Gastroesophageal sphincter (tissue), 4 donors: Measurements from ENCODE around the gene CD300A. TPM values are rescaled to one million over a fixed set of nuclear protein-coding genes. Genes with fewer than 3 reads are reported as not detected.

Experiments used
- ATAC-seq: fragments of 150-250 bp; one replicate; pipeline ENCODE4 v1.9.1; 2016; ENCODE audit warnings: mild to moderate bottlenecking, moderate library complexity
- H3K27ac ChIP-seq, 4 donors: fragments of 200-600 bp; sonication (generic) in 3 of 4; 1 replicate in 3 of 4; 2 replicates in 1 of 4; pipeline ENCODE4 v1.5.1; 2016 to 2019
- H3K27me3 ChIP-seq: fragments of 200-600 bp; sonication (generic); one replicate; pipeline ENCODE4 v1.5.1; 2019
- H3K36me3 ChIP-seq, 2 donors: fragments of 200-600 bp; sonication (generic); one replicate each; pipeline ENCODE4 v1.5.1; 2019; ENCODE audit warnings: control low read depth in 1 of 2
- H3K4me1 ChIP-seq, 3 donors: fragments of 200-600 bp; sonication (generic); 1 replicate in 2 of 3; 2 replicates in 1 of 3; pipeline ENCODE4 v1.5.1; 2016 to 2019; ENCODE audit warnings: control low read depth in 2 of 3
- H3K4me3 ChIP-seq, 2 donors: fragments of 200-600 bp; sonication (generic); one replicate each; pipeline ENCODE4 v1.5.1; 2019; ENCODE audit warnings: mild to moderate bottlenecking in 1 of 2, moderate library complexity in 1 of 2
- H3K9me3 ChIP-seq, 3 donors: fragments of 200-600 bp; sonication (generic); one replicate each; pipeline ENCODE4 v1.5.1; 2017 to 2019; ENCODE audit warnings: control low read depth in 2 of 3
- CTCF ChIP-seq, 4 experiments: fragments of 200-600 bp in 2 of 4; fragments of 450-650 bp in 2 of 4; sonication (generic) in 1 of 4; IDR thresholded peaks; one replicate each; pipeline ENCODE4 v1.5.1; 2017 to 2019; ENCODE audit warnings: antibody characterized with exemption in 4 of 4, mild to moderate bottlenecking in 2 of 4, moderate library complexity in 2 of 4
- EP300 ChIP-seq: sonication (generic); formaldehyde crosslinking; IDR thresholded peaks from one replicate; pipeline ENCODE4 v1.6.1; 2017; ENCODE audit warnings: antibody characterized with exemption, mild to moderate bottlenecking
- POLR2A ChIP-seq, 2 donors: fragments of 450-650 bp; IDR thresholded peaks; one replicate each; pipeline ENCODE4 v1.6.1; 2017; ENCODE audit warnings: antibody characterized with exemption in 2 of 2, mild to moderate bottlenecking in 2 of 2, moderate library complexity in 1 of 2
- POLR2AphosphoS5 ChIP-seq: sonication (generic); formaldehyde crosslinking; IDR thresholded peaks from one replicate; pipeline ENCODE4 v1.6.1; 2017; ENCODE audit warnings: antibody characterized with exemption
- WGBS, 2 donors: methylation state at CpG; one replicate each; pipeline ENCODE4 v1.1.5; 2018; ENCODE audit warnings: low coverage in 1 of 2; 5-methylcytosine and 5-hydroxymethylcytosine counted together
- total RNA-seq, 4 donors: library from RNA; depleted of rRNA; stranded (reverse); fragments of >200 nt; gene quantifications; one replicate each; pipeline ENCODE4 v1.1.0, GENCODE V29; 2016

The CD300A gene
- total RNA-seq, 4 donors from 2014 or later: 2.0 to 5.8 (median 3.1) TPM

GRCh38 chr17:74432766-74433391, 33.6 kb upstream of the CD300A start:
- peaks cover 0 to 4% (median 0%) of the 10 kb centered on the region in 3 donors for H3K9me3 ChIP-seq
- H3K27me3 ChIP-seq: peaks cover 21% of the 10 kb centered on the region
- ATAC-seq: no peak
- peak overlapping the region in 3 of 4 donors; percentile 86 to 92 (median 91) for H3K27ac ChIP-seq
- peaks cover 0 to 46% (median 16%) of the 10 kb centered on the region in 3 donors for H3K4me1 ChIP-seq
- 21% methylated on average over 12 of the region's 23 CpGs; no CpG with 5 or more reads in 1 of the 2 donors for WGBS, 2 donors
- peak overlapping the region; percentile 48 to 67 for H3K4me3 ChIP-seq
- no peaks in the 10 kb centered on the region for H3K36me3 ChIP-seq
- TF ChIP-seq EP300 (no peak), CTCF (IDR thresholded peaks at IDR 0.05) (no peak), POLR2A (IDR thresholded peaks at IDR 0.05) (no peak), POLR2AphosphoS5 (no peak)

GRCh38 chr17:74433421-74434121, 32.9 kb upstream of the CD300A start:
- H3K4me1 ChIP-seq: peaks cover 0 to 46% (median 16%) of the 10 kb centered on the region in 3 donors
- peaks cover 0 to 5% (median 0%) of the 10 kb centered on the region in 3 donors for H3K9me3 ChIP-seq
- H3K27ac ChIP-seq: peak overlapping the region in 2 of 4 donors; percentile 91 to 92
- H3K27me3 ChIP-seq: peaks cover 21% of the 10 kb centered on the region
- WGBS, 2 donors: 20 to 63% methylated on average over 1 to 7 of the region's 17 CpGs
- ATAC-seq: no peak
- peak overlapping the region in 1 of 2 donors; percentile 67 for H3K4me3 ChIP-seq
- TF ChIP-seq EP300 (no peak), CTCF (IDR thresholded peaks at IDR 0.05) (no peak), POLR2A (IDR thresholded peaks at IDR 0.05) (no peak)
- H3K36me3 ChIP-seq: no peaks in the 10 kb centered on the region

DNA sequence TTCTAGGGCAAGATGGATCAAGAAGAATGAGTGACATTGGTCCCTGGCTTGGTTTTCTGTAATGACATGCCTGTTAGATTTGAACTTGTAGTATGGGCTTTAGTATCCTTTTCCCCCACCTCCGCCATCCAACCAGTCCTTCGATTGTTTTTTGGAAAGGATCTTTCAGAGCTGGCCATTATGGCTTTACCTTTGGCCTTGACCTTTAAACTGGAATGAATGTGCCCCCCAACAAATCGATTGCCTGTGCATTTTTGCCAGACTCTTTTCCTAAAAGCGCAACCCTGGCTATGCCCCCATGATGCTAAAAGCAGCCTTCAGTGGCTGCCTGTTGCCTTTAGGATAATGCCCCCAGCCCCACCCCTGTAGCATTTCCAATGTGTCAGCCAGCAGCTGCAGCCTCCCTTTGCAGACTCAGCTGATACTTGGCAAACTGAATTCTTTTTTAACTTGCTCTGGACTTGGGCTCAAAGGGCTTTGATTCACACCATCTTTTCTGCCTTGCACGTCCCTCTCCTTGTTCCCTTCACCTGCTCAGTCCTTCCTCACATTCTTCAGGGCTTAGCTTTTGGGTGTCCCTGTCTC, 30.6 kb upstream of the CD300A start:
- H3K27me3 ChIP-seq: peaks cover 18% of the 10 kb centered on the region
- 73 to 76% methylated on average over 4 to 5 of the region's 5 CpGs for WGBS, 2 donors
- H3K9me3 ChIP-seq: peaks cover 0 to 5% (median 0%) of the 10 kb centered on the region in 3 donors
- H3K27ac ChIP-seq: no peak overlapping the region
- peaks cover 0 to 31% (median 14%) of the 10 kb centered on the region in 3 donors for H3K4me1 ChIP-seq
- H3K36me3 ChIP-seq: peaks cover 0 to 15% of the 10 kb centered on the region in 2 donors
- ATAC-seq: no peak
- no peak overlapping the region for H3K4me3 ChIP-seq
- TF ChIP-seq EP300 (no peak), CTCF (IDR thresholded peaks at IDR 0.05) (no peak), POLR2AphosphoS5 (no peak), POLR2A (IDR thresholded peaks at IDR 0.05) (no peak)

DNA sequence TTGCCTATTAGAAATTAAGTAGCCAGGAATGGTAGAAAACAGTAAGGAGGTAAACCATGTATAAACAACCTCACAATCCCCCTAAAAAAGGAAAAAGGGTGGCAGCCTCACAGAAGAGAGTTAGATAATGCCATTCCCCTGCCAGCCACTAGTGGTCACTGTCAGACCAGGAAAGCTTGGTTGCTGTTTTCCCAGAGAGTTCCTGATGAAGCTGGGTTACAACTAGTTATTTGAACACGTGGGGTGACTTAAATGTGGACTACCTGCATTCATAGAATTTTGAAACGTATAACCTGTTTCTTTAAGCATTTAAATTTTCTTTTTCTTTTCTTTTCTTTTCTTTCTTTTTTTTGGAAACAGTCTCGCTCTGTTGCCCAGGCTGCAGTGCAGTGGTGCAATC, 28.7 kb upstream of the CD300A start:
- TF ChIP-seq POLR2A (IDR thresholded peaks at IDR 0.05) (no peak), POLR2AphosphoS5 (no peak), CTCF (IDR thresholded peaks at IDR 0.05) (peak in 2 of 4 experiments; percentile 33 to 47)
- Histone ChIP-seq H3K4me1 (peaks cover 0 to 22% (median 6%) of the 10 kb centered on the region in 3 donors), H3K36me3 (peaks cover 0 to 18% of the 10 kb centered on the region in 2 donors), H3K9me3 (peaks cover 0 to 5% (median 0%) of the 10 kb centered on the region in 3 donors), H3K27me3 (peaks cover under 1% of the 10 kb centered on the region), H3K27ac (no peak overlapping the region), H3K4me3 (no peak overlapping the region)
- 62 to 68% methylated on average over 3 of the region's 3 CpGs for WGBS, 2 donors
- no peak for ATAC-seq
